ENCODE data around the gene SYNPO2. TPM values are rescaled to one million over a fixed set of nuclear protein-coding genes. Genes with fewer than 3 reads are reported as not detected.

Gene SYNPO2
- total RNA-seq, 1 experiment from 2014 or later, result 0.93 TPM

DNA sequence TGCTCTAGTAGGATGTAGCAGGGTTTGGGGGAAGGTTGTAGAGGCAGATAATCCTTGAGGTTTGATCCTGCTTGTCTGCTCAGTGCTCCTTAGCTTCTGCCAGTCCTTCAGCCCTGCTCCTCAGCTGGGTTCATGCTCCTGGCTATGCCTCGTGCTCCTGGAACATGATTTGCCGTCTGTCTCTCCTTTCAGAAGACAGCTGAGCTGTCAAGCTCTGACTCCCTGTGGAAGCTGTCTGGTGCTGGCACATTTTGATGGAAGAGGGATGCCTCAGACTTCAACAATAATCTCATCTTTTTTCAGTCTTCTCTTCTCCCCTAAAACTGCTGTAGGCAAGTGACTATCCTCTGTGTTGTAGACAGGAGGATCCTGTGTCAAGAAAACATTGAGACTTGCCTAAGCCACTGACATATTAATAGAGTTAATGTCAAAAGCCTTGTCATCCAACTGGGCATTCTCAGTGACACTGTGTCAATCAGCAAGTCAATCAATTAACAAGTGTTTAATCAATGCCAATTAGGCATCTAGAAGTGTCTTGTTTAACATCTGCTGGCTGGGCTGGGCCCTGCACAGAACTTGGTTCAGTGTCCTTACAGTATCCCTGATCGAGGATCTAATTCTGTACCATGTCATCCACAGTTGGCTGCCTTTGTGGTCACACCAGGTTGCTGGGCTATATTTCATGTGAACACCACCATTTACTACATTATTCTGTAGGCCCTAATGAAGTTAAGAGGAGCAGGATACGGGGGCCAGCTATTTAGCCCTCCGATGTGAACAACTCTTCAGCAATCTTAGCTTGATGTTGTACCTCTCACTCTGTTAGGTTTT lies 96.7 kb downstream of the SYNPO2 start:
- Histone ChIP-seq H3K27ac (ENCODE audit: low read depth, low read length) (no peak overlapping the region), H3K4me1 (ENCODE audit: control insufficient read depth in 1 of 2, insufficient read depth in 2 of 2, low read length in 2 of 2) (peaks cover 0 to 7% of the 10 kb centered on the region in 2 experiments; a peak in 1 of 4 replicates), H2AFZ (ENCODE audit: low read depth, low read length, poor library complexity, severe bottlenecking) (no peak overlapping the region), H3K4me2 (ENCODE audit: low read length) (no peak overlapping the region), H3K9me3 (ENCODE audit: control insufficient read depth in 1 of 2, insufficient read depth in 1 of 2, low read depth in 1 of 2, low read length in 2 of 2) (no peaks in the 10 kb centered on the region), H3K4me3 (replicated peaks in 1 of 2; ENCODE audit: low read depth in 1 of 2, low read length in 2 of 2) (no peak overlapping the region), H3K27me3 (ENCODE audit: insufficient read depth, low read length) (no peaks in the 10 kb centered on the region), H3K36me3 (ENCODE audit: control insufficient read depth in 1 of 2, insufficient read depth in 2 of 2, low read length in 2 of 2) (no peaks in the 10 kb centered on the region), H3K79me2 (ENCODE audit: insufficient read depth, low read length) (no peaks in the 10 kb centered on the region), H3K9ac (ENCODE audit: low read length) (no peak overlapping the region), H3K9me2 (ENCODE audit: insufficient read depth) (no peaks in the 10 kb centered on the region), H4K20me1 (ENCODE audit: insufficient read depth) (no peaks in the 10 kb centered on the region)
- no peak for ATAC-seq
- ChIA-PET POLR2A (no interaction called here), RAD21 (ENCODE audit: low non-redundant PET in 1 of 2, low total read pairs in 2 of 2, uncharacterized antibody in 2 of 2, unreplicated experiment in 2 of 2) (no interaction called here), CTCF (no interaction called here)
- DNase-seq (ENCODE audit: low read depth, low spot score), result no peak
- intact Hi-C loops (cut with micrococcal nuclease), result no loop called here
- no TSS peak for BruUV-seq (replicated peaks)
- no peak for TF ChIP-seq YY1 (IDR thresholded peaks at IDR 0.05; ENCODE audit: extremely low read depth, insufficient replicate concordance, low read depth, low read length)
- TF ChIP-seq, protein P1, sequence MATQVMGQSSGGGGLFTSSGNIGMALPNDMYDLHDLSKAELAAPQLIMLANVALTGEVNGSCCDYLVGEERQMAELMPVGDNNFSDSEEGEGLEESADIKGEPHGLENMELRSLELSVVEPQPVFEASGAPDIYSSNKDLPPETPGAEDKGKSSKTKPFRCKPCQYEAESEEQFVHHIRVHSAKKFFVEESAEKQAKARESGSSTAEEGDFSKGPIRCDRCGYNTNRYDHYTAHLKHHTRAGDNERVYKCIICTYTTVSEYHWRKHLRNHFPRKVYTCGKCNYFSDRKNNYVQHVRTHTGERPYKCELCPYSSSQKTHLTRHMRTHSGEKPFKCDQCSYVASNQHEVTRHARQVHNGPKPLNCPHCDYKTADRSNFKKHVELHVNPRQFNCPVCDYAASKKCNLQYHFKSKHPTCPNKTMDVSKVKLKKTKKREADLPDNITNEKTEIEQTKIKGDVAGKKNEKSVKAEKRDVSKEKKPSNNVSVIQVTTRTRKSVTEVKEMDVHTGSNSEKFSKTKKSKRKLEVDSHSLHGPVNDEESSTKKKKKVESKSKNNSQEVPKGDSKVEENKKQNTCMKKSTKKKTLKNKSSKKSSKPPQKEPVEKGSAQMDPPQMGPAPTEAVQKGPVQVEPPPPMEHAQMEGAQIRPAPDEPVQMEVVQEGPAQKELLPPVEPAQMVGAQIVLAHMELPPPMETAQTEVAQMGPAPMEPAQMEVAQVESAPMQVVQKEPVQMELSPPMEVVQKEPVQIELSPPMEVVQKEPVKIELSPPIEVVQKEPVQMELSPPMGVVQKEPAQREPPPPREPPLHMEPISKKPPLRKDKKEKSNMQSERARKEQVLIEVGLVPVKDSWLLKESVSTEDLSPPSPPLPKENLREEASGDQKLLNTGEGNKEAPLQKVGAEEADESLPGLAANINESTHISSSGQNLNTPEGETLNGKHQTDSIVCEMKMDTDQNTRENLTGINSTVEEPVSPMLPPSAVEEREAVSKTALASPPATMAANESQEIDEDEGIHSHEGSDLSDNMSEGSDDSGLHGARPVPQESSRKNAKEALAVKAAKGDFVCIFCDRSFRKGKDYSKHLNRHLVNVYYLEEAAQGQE (IDR thresholded peaks at IDR 0.05; ENCODE audit: low read depth), result no peak
- TF ChIP-seq CBX3 (IDR thresholded peaks at IDR 0.05; ENCODE audit: low read depth), result no peak
- no peak for TF ChIP-seq TCF7L2 (IDR thresholded peaks at IDR 0.05; ENCODE audit: borderline replicate concordance, extremely low read depth, insufficient read depth, insufficient read length)
- no peak for TF ChIP-seq POLR2A (IDR thresholded peaks at IDR 0.05; ENCODE audit: borderline replicate concordance, extremely low read depth, insufficient read depth, insufficient read length)
- no peak for TF ChIP-seq POLR2AphosphoS5 (IDR thresholded peaks at IDR 0.05; ENCODE audit: low read depth, low read length)
- TF ChIP-seq, protein P2, sequence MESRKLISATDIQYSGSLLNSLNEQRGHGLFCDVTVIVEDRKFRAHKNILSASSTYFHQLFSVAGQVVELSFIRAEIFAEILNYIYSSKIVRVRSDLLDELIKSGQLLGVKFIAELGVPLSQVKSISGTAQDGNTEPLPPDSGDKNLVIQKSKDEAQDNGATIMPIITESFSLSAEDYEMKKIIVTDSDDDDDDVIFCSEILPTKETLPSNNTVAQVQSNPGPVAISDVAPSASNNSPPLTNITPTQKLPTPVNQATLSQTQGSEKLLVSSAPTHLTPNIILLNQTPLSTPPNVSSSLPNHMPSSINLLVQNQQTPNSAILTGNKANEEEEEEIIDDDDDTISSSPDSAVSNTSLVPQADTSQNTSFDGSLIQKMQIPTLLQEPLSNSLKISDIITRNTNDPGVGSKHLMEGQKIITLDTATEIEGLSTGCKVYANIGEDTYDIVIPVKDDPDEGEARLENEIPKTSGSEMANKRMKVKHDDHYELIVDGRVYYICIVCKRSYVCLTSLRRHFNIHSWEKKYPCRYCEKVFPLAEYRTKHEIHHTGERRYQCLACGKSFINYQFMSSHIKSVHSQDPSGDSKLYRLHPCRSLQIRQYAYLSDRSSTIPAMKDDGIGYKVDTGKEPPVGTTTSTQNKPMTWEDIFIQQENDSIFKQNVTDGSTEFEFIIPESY (IDR thresholded peaks at IDR 0.05; ENCODE audit: extremely low read depth, insufficient replicate concordance, low read length), result no peak
- no peak for TF ChIP-seq SRF (IDR thresholded peaks at IDR 0.05; ENCODE audit: low read depth)
- TF ChIP-seq ZFX (IDR thresholded peaks at IDR 0.05), result no peak
- TF ChIP-seq, protein P3, sequence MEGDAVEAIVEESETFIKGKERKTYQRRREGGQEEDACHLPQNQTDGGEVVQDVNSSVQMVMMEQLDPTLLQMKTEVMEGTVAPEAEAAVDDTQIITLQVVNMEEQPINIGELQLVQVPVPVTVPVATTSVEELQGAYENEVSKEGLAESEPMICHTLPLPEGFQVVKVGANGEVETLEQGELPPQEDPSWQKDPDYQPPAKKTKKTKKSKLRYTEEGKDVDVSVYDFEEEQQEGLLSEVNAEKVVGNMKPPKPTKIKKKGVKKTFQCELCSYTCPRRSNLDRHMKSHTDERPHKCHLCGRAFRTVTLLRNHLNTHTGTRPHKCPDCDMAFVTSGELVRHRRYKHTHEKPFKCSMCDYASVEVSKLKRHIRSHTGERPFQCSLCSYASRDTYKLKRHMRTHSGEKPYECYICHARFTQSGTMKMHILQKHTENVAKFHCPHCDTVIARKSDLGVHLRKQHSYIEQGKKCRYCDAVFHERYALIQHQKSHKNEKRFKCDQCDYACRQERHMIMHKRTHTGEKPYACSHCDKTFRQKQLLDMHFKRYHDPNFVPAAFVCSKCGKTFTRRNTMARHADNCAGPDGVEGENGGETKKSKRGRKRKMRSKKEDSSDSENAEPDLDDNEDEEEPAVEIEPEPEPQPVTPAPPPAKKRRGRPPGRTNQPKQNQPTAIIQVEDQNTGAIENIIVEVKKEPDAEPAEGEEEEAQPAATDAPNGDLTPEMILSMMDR (IDR thresholded peaks at IDR 0.05 in 2 of 3, conservative IDR thresholded peaks at IDR 0.05 in 1 of 3; ENCODE audit: borderline replicate concordance in 1 of 3, insufficient read depth in 1 of 3, low read depth in 2 of 3, low read length in 2 of 3), result no peak
- TF ChIP-seq CEBPB (IDR thresholded peaks at IDR 0.05; ENCODE audit: low read depth), result no peak
- TF ChIP-seq SP1 (IDR thresholded peaks at IDR 0.05; ENCODE audit: low read depth), result no peak
- TF ChIP-seq RAD21 (IDR thresholded peaks at IDR 0.05; ENCODE audit: low read depth), result no peak
- TF ChIP-seq JUND (IDR thresholded peaks at IDR 0.05), result no peak
- TF ChIP-seq, protein P4, sequence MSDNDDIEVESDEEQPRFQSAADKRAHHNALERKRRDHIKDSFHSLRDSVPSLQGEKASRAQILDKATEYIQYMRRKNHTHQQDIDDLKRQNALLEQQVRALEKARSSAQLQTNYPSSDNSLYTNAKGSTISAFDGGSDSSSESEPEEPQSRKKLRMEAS (IDR thresholded peaks at IDR 0.05), result no peak
- TF ChIP-seq FOSL1 (IDR thresholded peaks at IDR 0.05; ENCODE audit: low read depth), result no peak
- TF ChIP-seq EGR1 (IDR thresholded peaks at IDR 0.05; ENCODE audit: low read depth), result no peak
- no peak for TF ChIP-seq EZH2 (IDR thresholded peaks at IDR 0.05)
- no peak for TF ChIP-seq ELF1 (IDR thresholded peaks at IDR 0.05; ENCODE audit: borderline replicate concordance, low read depth)
- TF ChIP-seq, protein P5, sequence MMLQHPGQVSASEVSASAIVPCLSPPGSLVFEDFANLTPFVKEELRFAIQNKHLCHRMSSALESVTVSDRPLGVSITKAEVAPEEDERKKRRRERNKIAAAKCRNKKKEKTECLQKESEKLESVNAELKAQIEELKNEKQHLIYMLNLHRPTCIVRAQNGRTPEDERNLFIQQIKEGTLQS (IDR thresholded peaks at IDR 0.05), result no peak
